Stimulated activated CD4-positive, alpha-beta T cell treated with anti-CD3 and anti-CD28 coated beads, TNF-alpha, amount 100 ng/mL, for 4 hours (primary cell): ENCODE results near the gene PSMA1.
A peak's percentile ranks its signal among the peaks of the same experiment; 100 is the strongest.
"Not testable (repeated sequence)": the region's sequence is repeated elsewhere in the genome, so short reads cannot be mapped to it uniquely, and the experiment has no call there.

Experiments
- DNase-seq, 3 experiments: peaks; one replicate each; pipeline ENCODE4 v3.0.0-alpha.2; 2020; ENCODE audit warnings: low read depth in 3 of 3

The PSMA1 gene

DNA sequence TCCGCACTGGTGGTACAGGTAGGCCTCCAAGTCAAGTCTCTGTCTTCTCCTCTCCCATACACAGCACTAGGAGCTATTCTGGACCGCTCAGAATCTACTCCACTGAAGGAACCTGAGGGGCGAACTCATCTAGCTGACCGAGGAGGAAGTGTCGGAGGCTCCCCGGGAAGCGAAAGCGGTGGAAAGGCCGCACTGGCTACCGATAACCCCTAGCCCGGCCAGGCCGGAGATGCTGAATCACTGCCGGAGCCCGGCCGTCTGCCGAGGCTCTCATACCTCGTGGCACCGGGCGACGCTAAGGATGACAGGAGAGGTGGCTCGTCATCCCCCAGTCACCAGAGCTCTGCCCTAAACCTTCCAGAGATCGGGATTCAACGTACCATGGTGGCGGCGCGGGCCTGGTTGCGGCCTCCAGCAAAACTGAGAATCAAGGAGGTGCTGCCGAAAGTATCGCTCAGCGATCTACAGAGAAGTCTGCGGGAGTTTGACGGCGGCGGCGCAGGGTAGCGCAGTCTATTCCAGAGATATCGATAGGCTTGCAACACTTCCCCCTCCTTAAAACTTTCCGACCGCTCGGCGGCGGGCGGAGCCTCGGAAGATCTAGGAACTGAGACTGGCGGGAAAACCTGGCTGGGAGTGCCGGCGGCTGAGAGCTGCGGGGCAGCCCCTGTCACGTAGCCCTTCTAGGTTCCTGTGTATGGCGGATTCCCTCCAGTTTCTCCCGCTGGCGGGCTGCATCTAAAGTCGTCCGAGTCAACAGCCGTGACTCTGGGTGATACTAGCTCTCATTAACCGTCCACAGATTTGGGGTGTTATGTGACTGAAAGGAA lies at the start of gene PSMA1:
Gene PSMA1 (minus strand): TSS at position 470 of the 830 bp plus-strand sequence. CDS start 87 bp downstream, at position 383.
- DNase-seq: peak; percentile 85 to 86 (median 85)

DNA sequence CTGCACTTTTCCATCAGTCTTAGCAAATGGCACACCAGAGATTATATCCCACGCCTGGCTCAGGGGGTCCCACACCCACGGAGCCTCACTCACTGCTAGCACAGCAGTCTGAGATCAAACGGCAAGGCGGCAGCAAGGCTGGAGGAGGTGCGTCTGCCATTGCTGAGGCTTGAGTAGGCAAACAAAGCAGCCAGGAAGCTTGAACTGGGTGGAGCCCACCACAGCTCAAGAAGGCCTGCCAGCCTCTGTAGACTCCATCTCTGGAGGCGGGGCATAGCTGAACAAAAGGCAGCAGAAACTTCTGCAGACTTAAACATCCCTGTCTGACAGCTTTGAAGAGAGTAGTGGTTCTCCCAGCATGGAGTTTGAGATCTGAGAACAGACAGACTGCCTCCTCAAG lies 49.3 kb upstream of the PSMA1 start:
- DNase-seq: peak in 1 of 3 experiments; percentile 9

- DNase-seq: no peak
Measured at GRCh38 chr11:14567064-14567651, 47.0 kb upstream of the PSMA1 start.

- DNase-seq: no peak
Measured at GRCh38 chr11:14566331-14567063, 46.3 kb upstream of the PSMA1 start.

GRCh38 chr11:14565845-14566244 lies 45.7 kb upstream of the PSMA1 start:
- no peak for DNase-seq

GRCh38 chr11:14555818-14556217 lies 35.6 kb upstream of the PSMA1 start:
- no peak for DNase-seq

GRCh38 chr11:14554959-14555358 lies 34.8 kb upstream of the PSMA1 start:
- no peak for DNase-seq

DNA sequence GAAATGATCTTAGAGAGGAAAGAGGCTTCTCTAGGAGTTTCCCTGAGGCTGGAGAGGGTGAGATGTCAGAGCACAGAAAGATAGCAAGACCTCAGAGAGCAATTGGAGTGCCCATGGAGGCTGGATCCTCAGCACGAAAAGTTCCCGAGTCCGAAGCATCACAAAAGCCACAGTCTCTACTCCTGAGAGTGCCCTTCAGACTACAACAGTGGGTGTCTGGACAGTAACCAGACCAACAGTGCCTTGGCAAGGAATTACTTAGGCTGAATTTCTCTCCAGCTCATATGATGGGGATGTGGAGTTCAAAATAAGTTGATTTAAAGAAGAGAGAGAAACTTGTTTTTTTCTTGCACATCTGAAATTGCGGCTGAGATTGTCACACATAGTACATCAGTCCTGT lies 31.9 kb upstream of the PSMA1 start:
- DNase-seq: no peak

- no peak for DNase-seq
Measured at GRCh38 chr11:14551380-14551779, 31.2 kb upstream of the PSMA1 start.

DNA sequence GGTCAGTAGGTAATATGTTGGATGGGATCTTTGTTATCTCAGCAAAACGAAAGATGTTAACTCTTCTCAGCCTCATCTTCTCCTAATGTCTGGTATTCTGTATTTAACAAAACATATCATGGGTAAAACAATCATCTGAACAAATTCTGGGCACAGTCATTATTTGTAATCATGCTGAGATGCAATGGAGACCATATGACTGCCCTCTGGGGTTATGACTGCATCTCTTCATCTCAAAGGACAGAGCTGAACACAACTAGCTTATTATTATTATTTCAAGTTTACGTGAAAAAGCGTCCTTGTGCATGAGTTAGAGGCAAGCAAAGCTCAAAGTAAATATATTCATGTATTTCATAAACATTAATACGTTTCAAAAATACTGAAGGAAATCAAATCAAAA lies 29.7 kb upstream of the PSMA1 start:
- no peak for DNase-seq

DNA sequence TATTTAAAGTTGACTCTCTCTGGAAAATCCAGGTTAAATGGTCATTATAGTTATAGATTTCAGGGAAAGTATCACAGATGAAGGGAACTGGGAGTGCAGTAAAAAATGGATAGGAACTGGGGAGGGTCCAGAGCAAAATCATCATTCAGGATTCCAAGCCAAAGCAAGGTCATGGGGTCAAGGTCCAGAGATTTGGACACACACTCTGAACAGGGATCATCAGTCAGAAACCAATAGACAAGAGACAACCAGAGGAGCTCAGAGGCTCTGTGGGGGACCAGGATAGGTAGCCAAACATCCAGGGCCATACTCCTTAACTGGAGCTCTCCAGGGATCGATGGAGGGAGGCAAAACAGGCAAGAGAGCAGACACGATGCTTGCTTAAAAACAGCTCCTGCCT lies 27.3 kb upstream of the PSMA1 start:
- DNase-seq: no peak

DNA sequence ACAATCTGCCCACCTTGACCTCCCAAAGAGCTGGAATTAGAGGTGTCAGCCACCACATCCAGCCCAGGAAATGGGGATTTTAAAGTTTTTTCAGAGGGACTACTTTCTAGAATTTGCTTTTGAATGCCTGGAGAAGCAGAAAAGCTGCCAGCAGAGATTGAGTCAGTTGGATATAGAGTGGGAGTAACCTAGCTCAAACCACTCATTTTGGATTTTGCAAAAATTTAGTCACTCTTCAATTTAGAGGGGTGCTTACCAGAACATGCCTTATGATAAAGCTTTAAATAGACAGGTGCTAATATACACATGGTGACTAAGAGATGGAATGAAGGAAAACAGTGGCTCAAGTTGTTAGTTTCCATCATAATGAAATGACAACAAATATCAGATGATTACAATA lies 26.5 kb upstream of the PSMA1 start:
- DNase-seq: no peak

DNA sequence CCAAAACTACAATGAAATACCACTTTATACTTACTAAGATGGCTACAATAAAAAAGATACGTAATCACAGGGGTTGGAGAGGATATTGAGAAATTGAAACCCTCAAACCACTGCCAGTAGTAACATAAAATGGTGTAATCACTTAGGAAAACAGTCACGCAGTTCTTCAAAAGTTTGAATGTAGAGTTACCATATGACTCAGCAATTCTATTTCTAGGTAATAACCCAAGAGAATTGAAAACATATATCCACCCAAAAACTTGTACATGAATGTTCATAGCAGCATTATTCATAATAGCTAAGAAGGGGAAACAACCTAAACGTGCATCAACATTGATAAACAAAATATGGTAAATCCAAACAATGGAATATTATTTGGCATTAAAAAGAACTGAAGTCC lies 24.4 kb upstream of the PSMA1 start:
- DNase-seq: no peak

- DNase-seq: no peak
Measured at GRCh38 chr11:14543260-14543659, 23.1 kb upstream of the PSMA1 start.

DNA sequence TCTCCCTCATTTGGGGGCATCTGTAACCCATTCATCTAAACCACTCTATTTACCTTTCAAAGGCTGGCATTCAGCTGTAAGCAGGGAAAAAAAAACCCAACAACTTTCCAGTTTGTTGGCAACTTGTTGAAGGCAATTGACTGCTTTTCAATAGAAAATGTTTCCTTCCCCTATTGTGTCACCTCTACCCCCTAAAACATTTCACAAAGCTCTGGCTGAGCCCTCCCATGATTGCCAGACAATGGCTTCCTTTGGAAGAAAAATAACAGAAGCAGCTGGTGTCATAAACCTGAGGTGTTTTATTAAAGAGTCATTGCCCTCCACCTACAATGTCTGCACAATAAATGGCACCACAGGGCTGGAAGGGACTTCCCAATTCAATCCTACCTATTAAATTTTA lies 22.1 kb upstream of the PSMA1 start:
- DNase-seq: no peak

DNA sequence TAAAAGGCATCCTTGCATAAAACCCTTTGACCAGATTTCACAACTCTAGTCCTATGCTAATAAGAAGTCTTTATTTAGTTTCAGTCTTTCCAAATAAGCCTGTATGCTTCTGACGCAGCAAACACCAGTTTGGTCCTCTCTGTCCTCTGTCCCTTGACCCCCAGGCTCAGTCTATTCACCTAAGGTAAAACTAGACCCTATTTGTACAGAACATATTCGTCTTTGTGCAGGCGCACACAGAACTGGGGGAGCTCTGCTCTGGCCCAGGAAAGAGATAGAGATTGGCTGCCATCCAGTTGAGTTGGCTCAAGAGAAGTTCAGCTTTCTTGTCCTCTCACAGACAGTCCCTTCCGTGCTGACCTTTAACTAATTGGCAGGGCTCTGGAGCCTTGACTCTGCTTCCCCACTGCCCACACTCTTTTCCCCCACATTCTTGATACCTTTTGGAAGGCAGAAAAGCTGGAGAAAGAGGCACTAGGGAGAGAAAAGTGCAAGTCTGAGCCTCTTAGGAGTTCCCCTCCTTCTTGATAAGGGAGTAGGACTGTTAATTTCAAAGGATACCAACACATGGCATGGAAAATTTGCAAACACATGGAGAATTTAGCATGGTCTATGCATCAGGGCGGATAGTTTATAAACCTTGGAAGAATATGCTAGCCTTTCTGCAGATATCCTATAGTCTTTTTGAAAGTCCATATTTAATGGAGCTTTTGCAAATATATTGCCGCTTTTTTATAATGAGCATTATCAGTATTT lies 21.2 kb upstream of the PSMA1 start:
- no peak for DNase-seq

GRCh38 chr11:14539982-14540421 lies 19.8 kb upstream of the PSMA1 start:
- no peak for DNase-seq

DNA sequence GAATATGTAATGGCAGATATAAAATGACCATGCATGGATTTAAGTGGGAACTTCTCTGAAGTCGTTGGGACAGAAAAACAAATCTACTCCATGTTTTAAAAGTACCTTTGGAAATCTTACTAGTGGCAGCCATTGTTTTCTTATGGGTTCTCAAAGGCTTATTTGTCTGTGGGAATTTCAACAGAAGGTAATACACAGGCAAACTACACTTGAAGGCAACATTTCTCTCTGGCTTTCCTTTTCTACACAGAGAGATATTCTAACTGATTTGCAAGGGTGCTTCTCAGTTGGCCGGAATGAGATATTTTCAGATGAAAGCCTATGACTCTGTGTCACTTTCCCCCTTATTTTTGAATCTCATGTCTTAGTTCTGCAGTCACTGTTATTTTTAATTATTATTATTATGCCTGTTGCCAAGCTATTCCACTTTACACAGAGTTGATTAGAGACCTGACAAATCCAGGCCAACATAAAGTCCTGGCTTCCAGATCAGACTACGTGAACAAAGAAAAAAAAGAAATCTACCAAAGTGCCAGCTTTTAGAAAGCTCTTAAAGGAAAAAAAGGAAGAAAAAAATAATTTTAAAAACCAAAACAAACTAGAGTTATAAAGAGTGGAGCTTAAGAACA lies 18.9 kb upstream of the PSMA1 start:
- DNase-seq: no peak

GRCh38 chr11:14538271-14538925 lies 18.2 kb upstream of the PSMA1 start:
- no peak for DNase-seq

GRCh38 chr11:14537134-14537599 lies 17.0 kb upstream of the PSMA1 start:
- DNase-seq: peak in 1 of 3 experiments; percentile 9

GRCh38 chr11:14535166-14535565 lies 15.0 kb upstream of the PSMA1 start:
- DNase-seq: not testable (repeated sequence)
